Adrenal gland (tissue), 12 donors: ENCODE data around the gene MEGF11. TPM values are rescaled to one million over a fixed set of nuclear protein-coding genes. Genes with fewer than 3 reads are reported as not detected.

Experiments used
- DNase-seq, 7 donors: peaks; one replicate each; pipeline ENCODE4 v3.0.0-alpha.2; 2019 to 2020
- H3K27ac ChIP-seq, 5 donors: fragments of 200-600 bp; sonication (generic) in 4 of 5; 1 replicate in 3 of 5; 2 replicates in 2 of 5; pipeline versions ENCODE4 v1.5.1 to v1.8.0; 2016 to 2020; ENCODE audit warnings: mild to moderate bottlenecking in 1 of 5
- H3K27me3 ChIP-seq: fragments of 200-600 bp; 2 replicates; pipeline ENCODE4 v1.8.0; 2021
- H3K36me3 ChIP-seq, 2 donors: fragments of 200-600 bp; replicated peaks in 1 of 2; 1 replicate in 1 of 2; 2 replicates in 1 of 2; pipeline versions ENCODE4 v1.5.1 to v1.8.0; 2018 to 2022
- H3K4me1 ChIP-seq, 2 donors: fragments of 200-600 bp; replicated peaks in 1 of 2; 1 replicate in 1 of 2; 2 replicates in 1 of 2; pipeline versions ENCODE4 v1.5.1 to v1.8.0; 2018 to 2021
- H3K4me3 ChIP-seq, 4 donors: fragments of 200-600 bp; sonication (generic) in 3 of 4; one replicate each; pipeline ENCODE4 v1.5.1; 2016 to 2018
- H3K9me3 ChIP-seq, 3 donors: fragments of 200-600 bp; sonication (generic) in 1 of 3; replicated peaks in 1 of 3; 1 replicate in 2 of 3; 2 replicates in 1 of 3; pipeline versions ENCODE4 v1.5.1 to v1.8.0; 2016 to 2021
- CTCF ChIP-seq, 6 experiments: fragments of 450-650 bp in 4 of 6; fragments of 200-600 bp in 2 of 6; sonication (generic) in 1 of 6; IDR thresholded peaks; 1 replicate in 5 of 6; 2 replicates in 1 of 6; pipeline versions ENCODE4 v1.5.1 to v1.8.0; 2016 to 2021; ENCODE audit warnings: antibody characterized with exemption in 6 of 6, mild to moderate bottlenecking in 2 of 6, moderate library complexity in 1 of 6
- POLR2A ChIP-seq, 2 donors: fragments of 450-650 bp; IDR thresholded peaks; one replicate each; pipeline ENCODE4 v1.6.1; 2017; ENCODE audit warnings: antibody characterized with exemption in 2 of 2, mild to moderate bottlenecking in 2 of 2, moderate library complexity in 1 of 2
- WGBS, 4 donors: extraction: QIAGEN DNeasy Blood & Tissue Kit in 2 of 4; methylation state at CpG; one replicate each; pipeline versions ENCODE4 v1.1.5 to v1.1.7; 2013 to 2017; 5-methylcytosine and 5-hydroxymethylcytosine counted together
- intact Hi-C, 2 donors: fragments of 100-400 bp; cut with DNase I; formaldehyde crosslinking; loops; one replicate each; pipeline versions ENCODE4 v1.14.1 to v1.15.0; 2022 to 2023
- polyA plus RNA-seq, 3 donors: library from polyadenylated mRNA; stranded (reverse); fragments of 200-250 nt in 2 of 3; fragments of 350-450 nt in 1 of 3; fragmentation: Illumina TruSeq in 1 of 3; extraction: RNeasy Lipid Tissue Mini Kit (QIAGEN cat#74804) in 1 of 3; gene quantifications; one replicate each; pipeline ENCODE4 v1.2.3, GENCODE V29; 2013 to 2014
- total RNA-seq, 9 donors: library from RNA; depleted of rRNA in 4 of 9; stranded (reverse); fragments of >200 nt in 4 of 9; fragments of 120-200 nt in 1 of 9; fragmentation: NEBNext Ultra II Directional in 1 of 9; extraction: Animal tissue kit (Norgen Biotek cat#: 25700) in 1 of 9; gene quantifications; one replicate each; pipeline versions ENCODE4 v1.1.0 to v1.2.4, GENCODE V29; 2013 to 2023
- donor health status: healthy with polysubstance abuse.
- donor health status: Bipolar disorder and iron deficiency.
- donor health status: DM: yes; HTN: yes; CAD: no.
- donor health status: DM: no; HTN: no; CAD: no.
- donor health status: DM: no; HTN: no; CAD: no.
- donor health status: DM: yes; HTN: yes; CAD: no.

The MEGF11 gene
- total and polyA plus RNA-seq, 12 donors = 0.04 to 0.98 (median 0.14) TPM; not detected in 5

DNA sequence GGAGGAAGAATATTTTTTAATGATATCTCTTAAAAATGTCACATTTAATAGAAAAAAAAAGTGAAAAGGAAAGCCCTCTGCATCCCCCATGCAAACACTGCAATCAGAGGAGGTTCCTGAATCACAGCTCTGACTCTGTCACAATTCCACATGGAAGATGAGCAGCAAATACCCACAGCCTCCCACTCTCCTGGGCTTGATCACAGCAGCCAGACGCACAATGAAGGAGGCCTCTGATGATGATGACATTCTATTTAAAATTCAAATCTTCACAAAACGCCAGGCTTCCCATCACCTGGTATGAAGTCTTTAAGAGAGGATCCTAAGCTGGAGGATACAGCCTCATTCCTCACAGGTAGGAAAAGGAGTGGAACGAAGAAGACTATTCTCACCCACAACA is 30.7 kb upstream of the MEGF11 start:
- H3K27me3 ChIP-seq = no peaks in the 10 kb centered on the region
- TF ChIP-seq POLR2A (IDR thresholded peaks at IDR 0.05) (no peak), CTCF (IDR thresholded peaks at IDR 0.05) (no peak)
- peaks cover 0 to 3% of the 10 kb centered on the region in 2 donors for H3K4me1 ChIP-seq
- H3K4me3 ChIP-seq = no peak overlapping the region
- intact Hi-C loops = loop anchor here in 1 of 2 donors (10.0 kb wide), 1 partner anchor 299 kb away; no protein-coding TSS in a partner anchor
- no peaks in the 10 kb centered on the region for H3K36me3 ChIP-seq
- no peak for DNase-seq
- WGBS, 4 donors = 81 to 89% (median 86%) methylated on average over 3 of the region's 3 CpGs
- no peaks in the 10 kb centered on the region for H3K9me3 ChIP-seq
- no peak overlapping the region for H3K27ac ChIP-seq

GRCh38 chr15:66278671-66279070 is 25.1 kb upstream of the MEGF11 start:
- H3K27me3 ChIP-seq = no peaks in the 10 kb centered on the region
- H3K36me3 ChIP-seq = no peaks in the 10 kb centered on the region
- H3K27ac ChIP-seq = no peak overlapping the region
- no peaks in the 10 kb centered on the region for H3K9me3 ChIP-seq
- TF ChIP-seq POLR2A (IDR thresholded peaks at IDR 0.05) (no peak), CTCF (IDR thresholded peaks at IDR 0.05) (no peak)
- no peak overlapping the region for H3K4me3 ChIP-seq
- intact Hi-C loops = no loop called here
- DNase-seq = no peak
- 83 to 91% (median 87%) methylated on average over 6 of the region's 6 CpGs for WGBS, 4 donors
- no peaks in the 10 kb centered on the region for H3K4me1 ChIP-seq

GRCh38 chr15:66278056-66278455 is 24.5 kb upstream of the MEGF11 start:
- intact Hi-C loops = no loop called here
- TF ChIP-seq CTCF (IDR thresholded peaks at IDR 0.05) = no peak
- TF ChIP-seq POLR2A (IDR thresholded peaks at IDR 0.05) = no peak

DNA sequence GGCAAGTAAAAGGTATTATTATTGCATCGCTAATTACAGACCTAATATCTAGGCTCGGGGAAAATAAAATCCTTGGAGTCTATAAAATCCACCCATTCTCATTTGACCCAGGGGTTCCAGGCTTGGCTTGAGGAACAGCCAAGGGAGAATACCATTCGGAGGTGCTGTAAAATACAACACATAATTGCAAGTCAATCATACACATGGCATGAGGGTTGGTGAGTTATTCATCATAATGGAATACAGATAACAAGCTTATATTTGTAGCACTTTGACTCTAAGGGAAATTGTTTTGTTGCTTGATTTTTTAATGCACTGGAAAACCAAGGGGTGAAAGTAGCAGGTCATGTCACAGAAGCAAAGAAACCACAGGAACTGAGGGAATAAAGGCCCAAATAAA is 23.0 kb upstream of the MEGF11 start:
- Histone ChIP-seq H3K4me1 (no peaks in the 10 kb centered on the region), H3K27me3 (no peaks in the 10 kb centered on the region), H3K36me3 (no peaks in the 10 kb centered on the region), H3K9me3 (no peaks in the 10 kb centered on the region), H3K27ac (no peak overlapping the region), H3K4me3 (no peak overlapping the region)
- TF ChIP-seq POLR2A (IDR thresholded peaks at IDR 0.05) (no peak), CTCF (IDR thresholded peaks at IDR 0.05) (no peak)
- 89 to 95% (median 92%) methylated on average over 3 of the region's 3 CpGs for WGBS, 4 donors
- intact Hi-C loops = no loop called here
- DNase-seq = no peak

More at GRCh38 chr15:66278056-66278455, 24.5 kb upstream of the MEGF11 start:
- H3K4me3 ChIP-seq = no peak overlapping the region
- no peaks in the 10 kb centered on the region for H3K36me3 ChIP-seq
- no peaks in the 10 kb centered on the region for H3K27me3 ChIP-seq
- no peaks in the 10 kb centered on the region for H3K4me1 ChIP-seq
- H3K27ac ChIP-seq = no peak overlapping the region
- WGBS, 4 donors = 82 to 88% (median 86%) methylated on average over 6 of the region's 6 CpGs
- no peak for DNase-seq
- H3K9me3 ChIP-seq = no peaks in the 10 kb centered on the region
